Thoracic aorta (tissue), 2 donors: ENCODE results near the gene PLEKHA5. TPM values are rescaled to one million over a fixed set of nuclear protein-coding genes. Genes with fewer than 3 reads are reported as not detected.
A peak's percentile ranks its signal among the peaks of the same experiment; 100 is the strongest.

Source experiments
- ATAC-seq: fragments of 150-250 bp; one replicate; pipeline ENCODE4 v1.8.0; 2017; ENCODE audit warnings: low read depth; ENCODE audit not compliant: insufficient number of reproducible peaks, low FRiP score
- DNase-seq: peaks from one replicate; pipeline ENCODE4 v3.0.0-alpha.2; 2020; ENCODE audit warnings: low spot score
- H3K27ac ChIP-seq, 2 donors: fragments of 200-600 bp; sonication (generic); 1 replicate in 1 of 2; 2 replicates in 1 of 2; pipeline ENCODE4 v1.5.1; 2016; ENCODE audit warnings: mild to moderate bottlenecking in 2 of 2, moderate library complexity in 2 of 2
- H3K27me3 ChIP-seq: fragments of 200-600 bp; sonication (generic); replicated peaks from 2 replicates; pipeline ENCODE4 v1.6.0; 2016; ENCODE audit warnings: mild to moderate bottlenecking; ENCODE audit not compliant: insufficient read depth
- H3K36me3 ChIP-seq: fragments of 200-600 bp; sonication (generic); one replicate; pipeline ENCODE4 v1.5.1; 2016
- H3K4me1 ChIP-seq, 2 donors: fragments of 200-600 bp; sonication (generic); 1 replicate in 1 of 2; 2 replicates in 1 of 2; pipeline versions ENCODE4 v1.5.1 to v1.6.0; 2016; ENCODE audit warnings: low read depth in 2 of 2, mild to moderate bottlenecking in 1 of 2; ENCODE audit not compliant: control insufficient read depth in 1 of 2
- H3K4me3 ChIP-seq: fragments of 200-600 bp; sonication (generic); 2 replicates; pipeline ENCODE4 v1.5.1; 2016; ENCODE audit warnings: mild to moderate bottlenecking
- H3K9me3 ChIP-seq: fragments of 200-600 bp; sonication (generic); 2 replicates; pipeline ENCODE4 v1.5.1; 2016
- total RNA-seq, 2 donors: library from RNA; depleted of rRNA; stranded (reverse); fragments of >200 nt; gene quantifications; one replicate each; pipeline versions ENCODE4 v1.1.0 to v1.2.3, GENCODE V29; 2016
- TF ChIP-seq, protein P1 (sequence below): fragments of 200-600 bp; sonication (generic); IDR thresholded peaks from one replicate; pipeline ENCODE4 v1.5.1; 2019; ENCODE audit warnings: antibody characterized with exemption

PLEKHA5 gene
- total RNA-seq, 2 donors from 2014 or later, result 18.4 to 27.7 TPM

DNA sequence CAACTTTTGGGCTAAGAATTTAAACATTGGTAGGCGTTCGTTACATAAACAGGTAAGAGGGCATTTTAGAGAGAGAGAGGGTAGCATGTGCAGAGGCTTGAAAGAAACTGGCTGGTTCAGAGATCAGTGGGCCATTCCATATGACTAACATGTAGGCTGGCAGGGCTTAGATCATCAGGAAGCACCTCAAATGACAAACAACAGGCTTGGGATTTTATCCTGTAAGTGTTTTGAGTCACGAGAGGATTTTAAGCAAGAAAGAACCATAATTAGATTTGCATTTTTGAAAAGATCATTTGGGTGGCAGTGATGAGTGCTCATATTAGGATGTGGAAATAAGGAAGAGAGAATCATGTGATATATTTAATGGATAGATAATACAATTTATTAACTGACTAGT is 8.7 kb upstream of the PLEKHA5 start:
- no peaks in the 10 kb centered on the region for H3K4me1 ChIP-seq
- H3K27ac ChIP-seq, result no peak overlapping the region
- no peaks in the 10 kb centered on the region for H3K9me3 ChIP-seq
- no peaks in the 10 kb centered on the region for H3K27me3 ChIP-seq
- TF ChIP-seq, protein P1, sequence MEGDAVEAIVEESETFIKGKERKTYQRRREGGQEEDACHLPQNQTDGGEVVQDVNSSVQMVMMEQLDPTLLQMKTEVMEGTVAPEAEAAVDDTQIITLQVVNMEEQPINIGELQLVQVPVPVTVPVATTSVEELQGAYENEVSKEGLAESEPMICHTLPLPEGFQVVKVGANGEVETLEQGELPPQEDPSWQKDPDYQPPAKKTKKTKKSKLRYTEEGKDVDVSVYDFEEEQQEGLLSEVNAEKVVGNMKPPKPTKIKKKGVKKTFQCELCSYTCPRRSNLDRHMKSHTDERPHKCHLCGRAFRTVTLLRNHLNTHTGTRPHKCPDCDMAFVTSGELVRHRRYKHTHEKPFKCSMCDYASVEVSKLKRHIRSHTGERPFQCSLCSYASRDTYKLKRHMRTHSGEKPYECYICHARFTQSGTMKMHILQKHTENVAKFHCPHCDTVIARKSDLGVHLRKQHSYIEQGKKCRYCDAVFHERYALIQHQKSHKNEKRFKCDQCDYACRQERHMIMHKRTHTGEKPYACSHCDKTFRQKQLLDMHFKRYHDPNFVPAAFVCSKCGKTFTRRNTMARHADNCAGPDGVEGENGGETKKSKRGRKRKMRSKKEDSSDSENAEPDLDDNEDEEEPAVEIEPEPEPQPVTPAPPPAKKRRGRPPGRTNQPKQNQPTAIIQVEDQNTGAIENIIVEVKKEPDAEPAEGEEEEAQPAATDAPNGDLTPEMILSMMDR, result no peak
- no peaks in the 10 kb centered on the region for H3K36me3 ChIP-seq
- no peak overlapping the region for H3K4me3 ChIP-seq
- DNase-seq (no peak), ATAC-seq (no peak)

GRCh38 chr12:19121449-19122018 is 8.0 kb upstream of the PLEKHA5 start:
- Histone ChIP-seq H3K27me3 (no peaks in the 10 kb centered on the region), H3K36me3 (no peaks in the 10 kb centered on the region), H3K4me1 (no peaks in the 10 kb centered on the region), H3K9me3 (no peaks in the 10 kb centered on the region), H3K27ac (no peak overlapping the region), H3K4me3 (no peak overlapping the region)
- ATAC-seq (no peak), DNase-seq (no peak)
- TF ChIP-seq, protein P1, result no peak

DNA sequence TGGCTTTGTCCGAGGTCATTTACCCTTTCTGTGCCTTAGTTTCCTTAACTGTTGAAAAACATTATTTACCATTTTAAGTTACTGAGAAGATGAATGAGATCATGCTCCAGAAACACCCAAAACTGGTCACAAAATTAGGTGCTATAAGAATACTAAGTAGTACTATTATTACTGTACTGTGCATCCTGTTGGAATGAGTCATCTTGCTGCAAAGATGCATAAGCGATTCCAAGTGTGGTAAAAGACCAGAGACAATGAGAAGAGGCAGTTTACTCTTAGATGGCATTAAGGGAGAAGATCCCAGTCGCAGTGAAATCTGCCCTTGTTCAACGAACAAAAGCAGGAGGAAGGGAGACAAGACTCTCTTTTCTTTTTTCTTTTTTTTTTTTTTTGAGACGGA is 4.2 kb upstream of the PLEKHA5 start:
- Histone ChIP-seq H3K4me1 (no peaks in the 10 kb centered on the region), H3K27me3 (no peaks in the 10 kb centered on the region), H3K4me3 (no peak overlapping the region), H3K9me3 (peaks cover 10% of the 10 kb centered on the region), H3K36me3 (no peaks in the 10 kb centered on the region), H3K27ac (no peak overlapping the region)
- no peak for ATAC-seq
- TF ChIP-seq, protein P1, result no peak
- no peak for DNase-seq

DNA sequence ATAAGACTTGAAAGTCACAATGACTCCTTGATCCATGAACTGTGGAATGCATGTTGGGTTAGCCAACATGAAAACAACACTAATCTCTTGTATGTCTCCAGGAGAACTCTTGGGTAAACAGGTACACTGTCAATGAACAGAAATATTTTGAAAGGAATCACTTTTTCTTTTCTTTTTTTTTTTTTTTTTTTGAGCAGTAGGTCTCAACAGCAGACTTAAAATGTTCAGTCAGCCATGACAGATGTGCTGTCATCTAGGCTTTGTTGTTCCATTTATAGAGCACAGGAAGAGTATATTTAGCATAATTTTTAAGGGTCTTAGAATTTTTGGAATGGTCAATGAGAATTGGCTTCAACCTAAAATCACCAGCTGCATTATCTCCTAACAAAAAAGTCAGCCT is 2.3 kb upstream of the PLEKHA5 start:
- H3K27me3 ChIP-seq, result no peaks in the 10 kb centered on the region
- no peaks in the 10 kb centered on the region for H3K36me3 ChIP-seq
- peaks cover 9 to 10% of the 10 kb centered on the region in 2 donors for H3K4me1 ChIP-seq
- no peak overlapping the region for H3K27ac ChIP-seq
- TF ChIP-seq, protein P1, result no peak
- H3K9me3 ChIP-seq, result peaks cover 10% of the 10 kb centered on the region
- no peak for DNase-seq
- no peak overlapping the region for H3K4me3 ChIP-seq
- no peak for ATAC-seq

GRCh38 chr12:19128485-19128884 is 1.0 kb upstream of the PLEKHA5 start:
- H3K27me3 ChIP-seq, result no peaks in the 10 kb centered on the region
- no peak overlapping the region for H3K4me3 ChIP-seq
- H3K4me1 ChIP-seq, result peaks cover 9 to 10% of the 10 kb centered on the region in 2 donors
- H3K27ac ChIP-seq, result peak overlapping the region in 1 of 2 donors; percentile 83
- DNase-seq (no peak), ATAC-seq (no peak)
- H3K36me3 ChIP-seq, result no peaks in the 10 kb centered on the region
- peaks cover 10% of the 10 kb centered on the region for H3K9me3 ChIP-seq
- TF ChIP-seq, protein P1, result no peak
